SK-N-SH (cell line): Measurements from ENCODE around the gene WDFY2.

Experiments used
- CTCF ChIP-seq: fragments of 200-600 bp; sonication (generic); IDR thresholded peaks from 2 replicates; pipeline ENCODE4 v1.6.1; 2017; ENCODE audit warnings: antibody characterized with exemption, mild to moderate bottlenecking, moderate library complexity
- EP300 ChIP-seq, 2 experiments: IDR thresholded peaks; 2 replicates each; pipeline versions ENCODE4 v1.4.0 to v1.6.1; 2012; ENCODE audit warnings: borderline replicate concordance in 1 of 2, low read depth in 1 of 2, low read length in 1 of 2
- EZH2phosphoT487 ChIP-seq: fragments of 200-600 bp; sonication (generic); IDR thresholded peaks from 2 replicates; pipeline ENCODE4 v1.6.1; 2017; ENCODE audit warnings: low read depth, mixed run types, mild to moderate bottlenecking, antibody characterized with exemption, moderate library complexity, borderline replicate concordance
- IRF3 ChIP-seq: fragments of 150-350 bp; IDR thresholded peaks from 2 replicates; pipeline ENCODE4 v1.6.1; 2016; ENCODE audit warnings: mild to moderate bottlenecking, low read depth, low read length
- MAX ChIP-seq: IDR thresholded peaks from 2 replicates; pipeline ENCODE4 v1.4.0; 2012; ENCODE audit warnings: low read depth
- NFIC ChIP-seq: IDR thresholded peaks from 2 replicates; pipeline ENCODE4 v1.4.0; 2012; ENCODE audit warnings: borderline replicate concordance
- POLR2AphosphoS5 ChIP-seq: IDR thresholded peaks from 2 replicates; pipeline ENCODE4 v1.6.1; 2012; ENCODE audit warnings: low read depth, low read length
- RAD21 ChIP-seq: IDR thresholded peaks from 2 replicates; pipeline ENCODE4 v1.6.1; 2012; ENCODE audit warnings: mild to moderate bottlenecking, low read length
- RFX5 ChIP-seq: IDR thresholded peaks from 2 replicates; pipeline ENCODE4 v1.6.1; 2012; ENCODE audit warnings: mild to moderate bottlenecking, improper control_type of control experiment, low read length
- SMC3 ChIP-seq: IDR thresholded peaks from 2 replicates; pipeline ENCODE4 v1.6.1; 2012; ENCODE audit warnings: low read depth, low read length, improper control_type of control experiment

- no peak for TF ChIP-seq MAX
- TF ChIP-seq POLR2AphosphoS5 = no peak
- TF ChIP-seq IRF3 = no peak
- TF ChIP-seq RFX5 = no peak
- TF ChIP-seq EZH2phosphoT487 = no peak
- TF ChIP-seq CTCF = no peak
- no peak for TF ChIP-seq EP300 (IDR thresholded peaks at IDR 0.05; ENCODE audit: borderline replicate concordance in 1 of 2, low read depth in 1 of 2, low read length in 1 of 2)
- no peak for TF ChIP-seq NFIC
- TF ChIP-seq SMC3 = no peak
- TF ChIP-seq RAD21 = no peak
These were observed 186.6 kb downstream of the WDFY2 start for GRCh38 chr13:51770681-51771417.
